Left kidney (tissue), 8 donors: ENCODE results near the gene ZNF141. TPM values are rescaled to one million over a fixed set of nuclear protein-coding genes. Genes with fewer than 3 reads are reported as not detected.
"Not testable (repeated sequence)": the region's sequence is repeated elsewhere in the genome, so short reads cannot be mapped to it uniquely, and the experiment has no call there.

Experiments
- DNase-seq: peaks from one replicate; pipeline ENCODE4 v3.0.0-alpha.2; 2013
- long read RNA-seq, 8 donors: transcript quantifications; one replicate each; lab custom pipeline, GENCODE V29; 2026
- polyA plus RNA-seq: library from polyadenylated mRNA; unstranded; fragments of 120-200 nt; gene quantifications from one replicate; pipeline ENCODE4 v1.2.1, GENCODE V29; 2013; ENCODE audit not compliant: insufficient read length

Gene ZNF141
- polyA plus RNA-seq = 54.6 TPM
- long read RNA-seq, donor 1, partial matches to known transcripts = 0 of 6 reads
- long read RNA-seq, donor 1, other reads (novel, unspliced or antisense) = 0 of 6 reads
- long read RNA-seq, donor 2, transcript ZNF141-201 (4 exons, 2,970 nt) = major isoform, 7 of 7 reads
- long read RNA-seq, donor 2, partial matches to known transcripts = 0 of 7 reads
- long read RNA-seq, donor 2, other reads (novel, unspliced or antisense) = 0 of 7 reads
- long read RNA-seq, donor 3, partial matches to known transcripts = 17 of 28 reads
- long read RNA-seq, donor 3, other reads (novel, unspliced or antisense) = 6 of 28 reads
- long read RNA-seq, donor 4 = 0 reads
- long read RNA-seq, donor 5, partial matches to known transcripts = 0 of 5 reads
- long read RNA-seq, donor 5, other reads (novel, unspliced or antisense) = 0 of 5 reads
- long read RNA-seq, donor 6, transcript ZNF141-201 (4 exons, 2,970 nt) = major isoform, 5 of 5 reads
- long read RNA-seq, donor 6, partial matches to known transcripts = 0 of 5 reads
- long read RNA-seq, donor 6, other reads (novel, unspliced or antisense) = 0 of 5 reads
- long read RNA-seq, donor 7, transcript ZNF141-201 (4 exons, 2,970 nt) = major isoform, 12 of 12 reads
- long read RNA-seq, donor 7, partial matches to known transcripts = 0 of 12 reads
- long read RNA-seq, donor 7, other reads (novel, unspliced or antisense) = 0 of 12 reads
- long read RNA-seq, donor 8, partial matches to known transcripts = 0 of 1 reads
- long read RNA-seq, donor 8, other reads (novel, unspliced or antisense) = 0 of 1 reads

- DNase-seq = peak; percentile 98
These were observed at the start of gene ZNF141 for GRCh38 chr4:337143-337931. TSS of gene ZNF141 (plus strand) at chr4:337814. CDS start at chr4:337984, 170 bp downstream.

GRCh38 chr4:288891-289290 lies 48.7 kb upstream of the ZNF141 start:
- no peak for DNase-seq

- no peak for DNase-seq
These were observed 42.9 kb upstream of the ZNF141 start for GRCh38 chr4:294732-295131.

GRCh38 chr4:302381-302780 lies 35.2 kb upstream of the ZNF141 start:
- DNase-seq = no peak

DNA sequence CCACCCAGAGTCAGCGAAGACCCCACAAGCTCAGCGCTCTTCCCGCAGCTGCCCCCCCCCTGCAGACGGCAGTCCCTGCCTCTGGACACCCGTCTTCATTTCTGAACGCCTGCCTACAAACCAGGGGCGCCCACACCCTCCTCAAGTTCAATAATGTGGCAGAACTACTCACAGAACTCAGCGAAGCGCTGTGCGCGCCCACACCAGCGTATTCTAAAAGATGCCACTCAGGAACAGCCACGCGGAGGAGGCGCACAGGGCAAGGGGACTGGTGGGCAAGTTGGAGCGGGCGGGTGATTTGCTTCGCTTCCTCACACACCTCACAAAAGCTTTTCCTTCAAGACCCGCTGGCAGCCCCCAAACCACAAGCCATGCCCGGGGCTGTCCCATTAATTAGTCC lies 33.1 kb upstream of the ZNF141 start:
- not testable (repeated sequence) for DNase-seq

DNA sequence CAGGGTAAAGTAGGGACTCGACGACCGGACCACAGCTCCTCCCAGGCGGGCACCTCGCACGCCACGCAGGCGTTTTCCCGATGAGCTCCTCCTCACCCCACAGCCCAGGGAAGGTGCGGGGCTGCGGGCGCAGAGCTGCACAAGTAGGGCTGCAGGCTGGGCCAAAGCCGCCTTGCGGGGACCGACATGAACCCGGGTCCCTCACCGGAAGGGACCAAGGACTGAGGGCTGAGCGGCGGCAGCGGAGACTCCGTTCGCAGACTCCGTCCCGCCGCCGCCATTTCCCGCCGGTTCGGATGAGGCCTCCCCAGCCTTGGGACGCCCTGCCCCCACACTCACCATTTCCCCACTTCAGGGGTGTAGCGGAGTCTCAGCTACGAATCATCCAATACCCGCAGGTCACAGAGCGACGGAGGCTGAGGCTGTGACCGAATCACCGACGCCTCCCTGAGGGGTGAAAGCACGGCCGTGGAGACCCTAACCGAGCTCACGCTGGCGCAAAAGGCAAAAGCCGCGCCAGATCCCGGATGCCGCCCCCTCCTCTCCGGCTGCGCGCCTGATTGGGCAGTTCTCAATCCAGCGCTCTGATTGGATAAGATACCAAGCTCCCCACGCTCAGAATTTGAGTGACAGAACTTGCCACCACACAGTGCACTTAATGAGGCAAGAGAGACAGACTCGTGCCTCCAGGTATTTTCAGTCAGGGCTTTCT lies 32.5 kb upstream of the ZNF141 start, which contains the start of gene ZNF732:
Gene ZNF732 (minus strand): TSS at position 506 of the 712 bp plus-strand sequence. CDS start 164 bp downstream, at position 342.
- peak; percentile 83 for DNase-seq

- no peak for DNase-seq
These were observed 31.1 kb upstream of the ZNF141 start for GRCh38 chr4:306551-306961.

GRCh38 chr4:309807-310206 lies 27.8 kb upstream of the ZNF141 start:
- no peak for DNase-seq

DNA sequence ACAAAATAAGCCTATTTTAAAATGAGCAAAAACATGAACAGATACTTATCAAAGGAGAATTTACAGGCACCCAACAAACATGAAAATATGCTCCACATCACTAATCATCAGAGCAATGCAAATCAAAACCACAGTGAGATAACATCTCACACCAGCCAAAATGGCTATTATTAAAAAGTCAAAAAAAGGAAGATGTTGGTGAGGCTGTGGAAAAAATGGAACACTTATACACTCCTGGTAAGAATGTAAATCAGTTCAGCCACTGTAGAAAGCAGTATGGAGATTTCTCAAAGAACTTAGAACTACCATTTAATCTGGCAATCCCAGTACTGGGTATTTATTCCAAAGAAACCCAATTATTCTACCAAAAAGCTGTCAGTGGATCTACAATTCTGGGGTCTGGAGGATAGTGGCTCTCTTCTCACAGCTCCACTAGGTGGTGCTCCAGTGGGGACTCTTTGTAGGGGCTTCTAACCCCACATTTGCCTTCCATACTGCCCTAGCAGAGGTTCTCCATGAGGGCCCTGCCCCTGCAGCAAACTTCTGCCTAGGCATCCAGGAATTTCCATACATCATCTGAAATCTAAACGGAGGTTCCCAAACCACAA lies 23.2 kb upstream of the ZNF141 start:
- no peak for DNase-seq

DNA sequence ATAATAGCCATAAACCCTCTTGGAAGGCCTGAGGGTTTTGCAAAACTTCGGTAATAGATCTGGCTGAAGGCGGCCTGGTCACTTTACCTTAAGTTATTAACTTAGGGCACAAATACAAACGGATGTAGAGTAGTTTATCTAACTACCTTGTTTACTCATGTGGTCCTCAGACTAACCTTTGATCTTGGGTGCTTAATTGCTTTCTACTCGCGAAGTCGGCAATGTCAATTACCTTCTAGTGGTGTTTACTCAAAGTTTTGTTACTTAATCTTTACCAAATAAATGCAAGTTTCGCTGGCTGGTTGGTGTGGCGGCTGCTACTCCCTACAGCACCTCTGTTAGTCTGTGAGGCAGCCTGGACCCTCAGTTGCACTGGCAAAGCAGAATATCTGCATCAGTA lies 8.9 kb upstream of the ZNF141 start:
- DNase-seq = no peak

- DNase-seq = no peak
These were observed 2.1 kb upstream of the ZNF141 start for GRCh38 chr4:335515-335914.

GRCh38 chr4:336099-336892 lies 1.3 kb upstream of the ZNF141 start:
- DNase-seq = peak; percentile 15

DNA sequence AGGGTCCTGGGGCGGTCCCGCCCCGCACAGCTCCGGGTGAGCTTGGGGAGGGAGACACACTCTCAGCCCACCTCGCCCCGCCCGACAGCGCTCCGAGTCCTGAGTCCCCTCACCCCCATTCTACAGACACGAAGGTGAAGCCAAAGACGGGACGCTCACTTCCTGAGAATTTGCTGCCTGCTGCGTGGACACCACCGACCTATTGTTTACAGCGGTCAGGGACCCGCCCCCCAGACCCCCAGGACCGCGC lies 796 bp upstream of the ZNF141 start:
- DNase-seq = peak; percentile 58

GRCh38 chr4:337932-338758 lies 531 bp downstream of the ZNF141 start:
- DNase-seq = peak; percentile 36

- peak; percentile 4 for DNase-seq
These were observed 1.1 kb downstream of the ZNF141 start for GRCh38 chr4:338759-339097.

GRCh38 chr4:340011-340410 lies 2.4 kb downstream of the ZNF141 start:
- no peak for DNase-seq

DNA sequence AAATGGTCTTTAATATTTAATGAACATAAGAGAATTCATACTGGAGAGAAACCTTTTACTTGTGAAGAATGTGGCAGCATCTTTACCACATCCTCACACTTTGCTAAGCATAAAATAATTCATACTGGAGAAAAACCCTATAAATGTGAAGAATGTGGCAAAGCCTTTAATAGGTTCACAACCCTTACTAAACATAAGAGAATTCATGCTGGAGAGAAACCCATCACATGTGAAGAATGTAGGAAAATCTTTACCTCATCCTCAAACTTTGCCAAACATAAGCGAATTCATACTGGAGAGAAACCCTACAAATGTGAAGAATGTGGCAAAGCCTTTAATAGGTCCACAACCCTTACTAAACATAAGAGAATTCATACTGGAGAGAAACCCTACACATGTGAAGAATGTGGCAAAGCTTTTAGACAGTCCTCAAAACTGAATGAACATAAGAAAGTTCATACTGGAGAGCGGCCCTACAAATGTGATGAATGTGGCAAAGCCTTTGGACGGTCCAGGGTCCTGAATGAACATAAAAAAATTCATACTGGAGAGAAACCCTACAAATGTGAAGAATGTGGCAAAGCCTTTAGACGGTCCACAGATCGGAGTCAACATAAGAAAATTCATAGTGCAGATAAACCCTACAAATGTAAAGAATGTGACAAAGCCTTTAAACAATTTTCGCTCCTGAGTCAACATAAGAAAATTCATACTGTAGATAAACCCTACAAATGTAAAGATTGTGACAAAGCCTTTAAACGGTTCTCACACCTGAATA lies 35.6 kb downstream of the ZNF141 start:
- DNase-seq = no peak

DNA sequence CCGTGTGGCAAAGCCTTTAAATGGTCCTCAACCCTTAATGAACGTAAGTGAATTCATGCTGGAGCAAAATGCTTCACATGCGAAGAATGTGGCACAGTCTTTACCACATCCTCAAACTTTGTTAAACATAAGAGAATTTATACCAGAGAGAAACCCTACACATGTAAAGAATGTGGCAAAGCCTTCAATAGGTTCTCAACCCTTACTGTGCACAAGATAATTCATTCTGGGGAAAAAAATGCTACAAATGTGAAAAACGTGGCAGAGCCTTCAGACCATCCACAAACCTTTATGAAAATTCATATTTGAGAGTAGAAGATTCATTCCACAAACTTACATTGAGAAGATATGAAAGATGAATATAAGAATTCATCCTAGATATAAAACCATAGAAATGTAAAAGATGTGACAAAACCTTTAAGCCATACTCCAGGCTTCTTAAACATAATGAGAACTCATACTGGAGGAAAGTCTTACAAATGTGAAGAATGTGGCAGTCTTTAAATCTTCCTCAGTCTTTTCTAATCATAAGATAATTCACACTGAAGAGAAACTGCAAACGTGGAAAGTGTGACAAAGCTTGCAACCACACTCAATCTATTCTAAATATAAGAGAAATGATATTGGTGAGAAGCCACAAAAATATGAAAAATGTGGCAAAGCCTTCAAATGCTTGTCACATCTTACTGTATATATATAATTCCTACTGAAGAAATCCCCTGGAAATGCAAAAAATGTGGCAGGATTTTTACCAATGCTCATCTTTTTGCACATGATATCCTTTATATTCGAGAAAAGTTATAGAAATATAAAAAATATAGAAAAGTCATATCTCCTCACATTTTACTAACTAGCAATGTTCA lies 36.9 kb downstream of the ZNF141 start:
- DNase-seq = no peak
